NOMO-1 treated with dmso at 0.1 percent for 144 hours (cell line): ENCODE data around the gene RPUSD4.

Experiments
- DNase-seq: peaks from one replicate; lab custom pipeline; 2025; ENCODE audit not compliant: unreplicated experiment; lab: John Stamatoyannopoulos, UW

RPUSD4 gene

DNA sequence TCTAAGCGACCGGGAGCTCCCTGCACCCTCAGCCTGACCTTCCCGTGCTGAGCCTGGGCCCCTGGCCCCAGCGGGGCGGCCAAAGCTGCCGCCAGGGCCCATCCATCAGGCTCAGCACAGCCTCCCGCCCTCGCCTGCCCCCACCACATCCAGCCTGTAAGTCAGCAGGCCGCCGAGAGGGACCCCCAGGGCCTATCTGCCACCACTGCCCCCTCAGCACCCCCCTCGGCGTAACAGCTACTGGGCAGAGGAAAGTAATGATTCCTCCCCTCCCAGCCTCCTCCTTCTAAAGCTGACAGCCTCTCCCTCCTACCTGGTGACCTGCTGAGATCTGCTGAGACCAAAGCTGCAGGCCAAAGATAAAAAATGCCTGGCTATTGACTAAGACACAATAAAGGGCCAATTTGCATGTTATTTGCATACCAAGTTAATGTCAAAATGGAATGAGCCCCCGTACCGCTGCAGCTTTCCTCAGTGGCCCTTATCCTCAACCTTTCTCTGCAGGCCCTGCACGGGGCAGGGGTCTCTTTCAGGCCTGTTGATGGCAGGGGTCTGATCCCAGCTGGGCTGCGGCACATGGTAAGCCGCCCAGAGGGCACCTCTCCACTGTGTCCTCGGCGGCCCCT, 51.6 kb downstream of the RPUSD4 start:
- DNase-seq: no peak

DNA sequence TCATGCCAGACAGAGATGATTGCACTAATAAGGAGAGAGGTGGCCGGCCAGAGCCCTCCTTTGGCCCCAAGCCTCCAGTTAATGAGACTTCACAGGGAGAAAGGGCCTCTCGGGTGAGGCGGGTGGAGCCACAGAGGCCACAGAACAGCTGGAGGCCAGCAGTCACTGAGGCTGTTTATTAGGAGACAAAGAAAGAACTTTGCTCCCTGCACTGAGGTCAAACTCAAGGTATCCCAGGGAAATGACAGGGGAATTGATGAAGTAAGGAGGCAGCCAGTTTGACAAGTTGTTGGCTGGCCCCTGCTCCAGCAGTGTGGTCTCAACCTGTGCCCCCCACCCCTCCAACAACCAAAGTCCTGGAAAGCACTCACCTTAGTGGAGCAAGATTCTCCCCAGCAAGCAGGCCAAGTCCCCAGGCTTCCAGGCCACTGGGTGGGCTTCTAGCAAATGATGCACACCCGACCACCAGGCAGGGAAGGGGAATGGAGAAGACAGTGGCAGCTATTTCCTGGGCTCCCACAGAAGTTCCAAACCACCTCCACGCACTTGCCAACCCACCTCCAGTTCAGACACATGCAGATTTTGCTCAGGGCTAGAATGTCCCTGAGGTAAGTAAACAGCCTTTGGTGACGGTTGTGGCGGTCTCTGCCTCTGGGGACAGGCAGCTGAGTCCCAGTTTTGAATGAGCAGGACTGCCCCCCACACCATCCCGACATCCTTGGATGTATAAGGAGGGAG, 53.2 kb downstream of the RPUSD4 start:
- DNase-seq: no peak

DNA sequence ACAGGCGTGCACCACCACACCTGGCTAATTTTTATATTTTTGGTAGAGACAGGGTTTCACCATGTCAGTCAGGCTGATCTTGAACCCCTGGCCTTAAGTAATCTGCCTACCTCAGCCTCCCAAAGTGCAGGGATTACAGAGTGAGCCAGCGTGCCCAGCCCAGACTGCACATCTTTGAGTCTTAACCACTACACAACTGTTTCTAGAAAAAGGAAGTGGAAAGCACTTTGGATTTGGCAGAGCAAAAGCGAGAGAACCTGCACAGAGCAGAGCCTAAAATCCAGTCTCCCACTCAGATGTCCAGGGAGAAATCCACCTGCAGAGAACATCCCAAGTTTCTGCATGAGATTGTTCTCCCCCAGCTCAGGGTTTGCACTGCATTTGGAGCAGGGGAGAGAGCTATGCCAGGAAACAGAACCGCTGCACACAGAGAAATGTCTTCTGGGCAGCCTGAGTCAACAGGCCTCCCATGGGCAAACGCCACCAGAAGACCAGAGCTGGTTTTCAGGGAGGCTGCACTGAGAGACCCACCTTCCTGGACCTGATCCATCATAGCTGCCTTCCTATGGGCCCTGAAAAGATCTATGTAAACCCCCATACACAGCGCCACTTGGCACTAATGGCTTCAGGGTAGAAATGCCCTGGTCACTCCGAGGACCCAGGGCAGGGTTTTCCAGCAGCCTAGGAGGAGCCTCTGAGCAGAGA, 54.0 kb downstream of the RPUSD4 start:
- no peak for DNase-seq

DNA sequence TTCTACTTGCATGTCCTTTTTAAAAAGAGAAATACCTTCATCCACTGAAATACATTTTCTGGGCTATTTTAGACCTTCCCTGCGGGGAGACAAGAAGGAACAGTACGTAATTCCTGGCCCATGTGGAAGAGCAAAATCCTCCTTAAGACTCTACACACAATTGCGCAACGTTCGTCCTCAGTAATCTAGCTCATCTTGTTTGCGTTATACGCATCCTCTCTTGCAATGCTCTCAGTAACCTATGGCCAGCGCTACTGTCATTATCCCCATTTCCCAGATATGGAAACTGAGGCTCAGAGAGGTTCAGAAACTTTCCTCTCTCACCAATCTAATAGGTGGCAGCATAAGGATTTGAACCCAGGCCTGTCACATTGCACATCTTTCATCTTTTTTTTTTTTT, 54.6 kb downstream of the RPUSD4 start:
- no peak for DNase-seq

DNA sequence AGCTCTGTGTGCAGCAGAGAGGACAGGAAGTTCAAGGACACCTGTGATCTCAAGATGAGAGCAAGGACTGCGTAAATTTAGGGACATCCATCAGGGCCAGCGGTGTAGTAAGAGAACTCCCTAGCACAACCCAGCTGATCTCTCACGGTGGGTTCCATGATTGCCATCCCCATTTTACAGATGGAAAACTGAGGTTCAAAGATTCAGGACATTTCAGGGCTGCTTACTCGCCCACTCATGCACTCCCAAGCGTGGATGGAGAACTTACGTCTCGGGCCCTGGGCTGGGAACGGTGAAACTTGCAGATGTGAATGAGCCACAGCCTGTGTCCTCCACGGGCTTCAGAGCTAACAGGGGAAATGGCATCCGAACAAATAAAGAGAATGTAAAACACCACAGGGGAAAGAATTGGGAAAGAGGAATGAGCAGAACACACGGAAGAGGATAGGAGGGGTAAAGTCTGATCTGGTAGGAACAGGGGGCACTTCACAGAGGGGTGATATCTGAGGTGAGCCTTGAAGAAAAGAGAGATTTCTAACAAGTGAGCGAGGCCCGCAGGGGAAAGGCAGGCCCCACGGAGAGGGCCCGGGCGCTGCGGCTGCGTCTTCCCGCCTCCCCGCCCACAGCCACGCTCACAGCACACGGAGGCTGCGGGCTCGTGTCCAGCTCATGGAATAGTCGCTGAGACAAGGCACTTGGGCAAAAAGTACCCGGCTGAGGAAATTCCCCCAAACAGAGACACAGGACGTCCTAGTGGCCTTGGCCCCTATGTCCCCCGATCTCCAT, 55.9 kb downstream of the RPUSD4 start:
- DNase-seq: no peak

DNA sequence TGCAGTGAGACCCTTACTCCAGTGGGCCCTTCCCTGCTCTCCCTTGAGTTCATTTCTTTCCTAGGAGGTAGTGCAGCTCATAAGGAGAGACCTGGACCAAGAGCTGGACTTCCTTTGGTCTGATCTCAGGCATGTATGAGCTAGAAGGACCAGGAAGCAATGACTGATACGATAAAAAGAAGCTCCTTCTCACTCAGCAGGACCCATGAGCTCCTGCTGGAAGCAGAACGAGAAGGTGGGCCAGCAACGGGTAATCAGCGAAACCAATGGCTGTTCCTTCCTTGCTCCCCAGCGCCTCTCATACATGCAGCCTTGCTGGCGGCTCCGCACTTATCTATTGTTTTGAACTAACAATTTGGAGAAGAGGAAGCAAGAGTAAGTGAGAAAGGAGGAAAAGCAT, 56.8 kb downstream of the RPUSD4 start:
- DNase-seq: no peak

DNA sequence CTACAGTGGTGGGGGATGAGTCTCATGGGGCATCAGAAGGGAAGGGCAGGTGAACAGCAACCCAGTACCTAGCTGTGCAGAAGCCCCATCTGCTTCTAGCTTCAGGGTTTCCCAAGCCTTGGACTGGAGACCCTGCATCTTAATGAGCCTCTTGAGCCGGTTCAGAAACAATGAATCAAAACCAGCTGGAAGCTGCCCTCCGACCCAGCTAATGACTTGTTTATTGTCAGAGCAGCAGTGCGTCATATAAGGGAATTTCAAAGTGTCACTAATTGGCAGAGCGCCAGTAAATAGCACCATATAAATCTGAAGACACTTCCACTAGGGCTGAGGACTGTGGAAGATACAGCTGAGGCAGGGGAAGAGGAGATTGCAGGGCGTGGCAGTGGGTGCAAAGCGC, 57.5 kb downstream of the RPUSD4 start:
- no peak for DNase-seq

GRCh38 chr11:126153006-126153405, 58.4 kb downstream of the RPUSD4 start:
- DNase-seq: no peak

DNA sequence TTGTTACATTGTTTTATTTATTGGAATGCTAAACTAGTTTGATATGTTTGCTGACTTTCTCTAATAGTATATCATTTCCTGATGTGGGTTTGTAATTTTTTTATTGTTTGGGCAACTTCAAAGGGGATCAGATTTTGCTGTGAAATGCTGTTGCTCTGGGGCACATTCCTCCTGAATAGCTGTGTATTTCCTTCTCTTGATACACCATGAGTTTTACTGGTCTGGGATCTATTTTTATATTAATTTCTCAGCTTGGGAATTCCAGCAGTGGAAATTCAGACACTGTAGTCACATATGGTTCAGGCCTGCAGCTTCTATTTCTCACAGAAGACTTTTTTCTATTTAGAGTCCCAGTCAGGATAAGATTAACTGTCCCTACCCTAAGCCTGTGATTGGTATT, 58.9 kb downstream of the RPUSD4 start:
- no peak for DNase-seq

- DNase-seq: no peak
Observed at GRCh38 chr11:126152152-126152551, 59.3 kb downstream of the RPUSD4 start.
